GM19372 (cell line): ENCODE results near the gene VAV1.

ENCODE experiments used
- ATAC-seq: cut with Tn5 transposase; IDR thresholded peaks from one replicate; pipeline ENCODE4 v1.9.1; 2021; ENCODE audit warnings: mild to moderate bottlenecking, low read depth, moderate library complexity; ENCODE audit not compliant: unreplicated experiment

Gene VAV1, protein sequence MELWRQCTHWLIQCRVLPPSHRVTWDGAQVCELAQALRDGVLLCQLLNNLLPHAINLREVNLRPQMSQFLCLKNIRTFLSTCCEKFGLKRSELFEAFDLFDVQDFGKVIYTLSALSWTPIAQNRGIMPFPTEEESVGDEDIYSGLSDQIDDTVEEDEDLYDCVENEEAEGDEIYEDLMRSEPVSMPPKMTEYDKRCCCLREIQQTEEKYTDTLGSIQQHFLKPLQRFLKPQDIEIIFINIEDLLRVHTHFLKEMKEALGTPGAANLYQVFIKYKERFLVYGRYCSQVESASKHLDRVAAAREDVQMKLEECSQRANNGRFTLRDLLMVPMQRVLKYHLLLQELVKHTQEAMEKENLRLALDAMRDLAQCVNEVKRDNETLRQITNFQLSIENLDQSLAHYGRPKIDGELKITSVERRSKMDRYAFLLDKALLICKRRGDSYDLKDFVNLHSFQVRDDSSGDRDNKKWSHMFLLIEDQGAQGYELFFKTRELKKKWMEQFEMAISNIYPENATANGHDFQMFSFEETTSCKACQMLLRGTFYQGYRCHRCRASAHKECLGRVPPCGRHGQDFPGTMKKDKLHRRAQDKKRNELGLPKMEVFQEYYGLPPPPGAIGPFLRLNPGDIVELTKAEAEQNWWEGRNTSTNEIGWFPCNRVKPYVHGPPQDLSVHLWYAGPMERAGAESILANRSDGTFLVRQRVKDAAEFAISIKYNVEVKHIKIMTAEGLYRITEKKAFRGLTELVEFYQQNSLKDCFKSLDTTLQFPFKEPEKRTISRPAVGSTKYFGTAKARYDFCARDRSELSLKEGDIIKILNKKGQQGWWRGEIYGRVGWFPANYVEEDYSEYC

DNA sequence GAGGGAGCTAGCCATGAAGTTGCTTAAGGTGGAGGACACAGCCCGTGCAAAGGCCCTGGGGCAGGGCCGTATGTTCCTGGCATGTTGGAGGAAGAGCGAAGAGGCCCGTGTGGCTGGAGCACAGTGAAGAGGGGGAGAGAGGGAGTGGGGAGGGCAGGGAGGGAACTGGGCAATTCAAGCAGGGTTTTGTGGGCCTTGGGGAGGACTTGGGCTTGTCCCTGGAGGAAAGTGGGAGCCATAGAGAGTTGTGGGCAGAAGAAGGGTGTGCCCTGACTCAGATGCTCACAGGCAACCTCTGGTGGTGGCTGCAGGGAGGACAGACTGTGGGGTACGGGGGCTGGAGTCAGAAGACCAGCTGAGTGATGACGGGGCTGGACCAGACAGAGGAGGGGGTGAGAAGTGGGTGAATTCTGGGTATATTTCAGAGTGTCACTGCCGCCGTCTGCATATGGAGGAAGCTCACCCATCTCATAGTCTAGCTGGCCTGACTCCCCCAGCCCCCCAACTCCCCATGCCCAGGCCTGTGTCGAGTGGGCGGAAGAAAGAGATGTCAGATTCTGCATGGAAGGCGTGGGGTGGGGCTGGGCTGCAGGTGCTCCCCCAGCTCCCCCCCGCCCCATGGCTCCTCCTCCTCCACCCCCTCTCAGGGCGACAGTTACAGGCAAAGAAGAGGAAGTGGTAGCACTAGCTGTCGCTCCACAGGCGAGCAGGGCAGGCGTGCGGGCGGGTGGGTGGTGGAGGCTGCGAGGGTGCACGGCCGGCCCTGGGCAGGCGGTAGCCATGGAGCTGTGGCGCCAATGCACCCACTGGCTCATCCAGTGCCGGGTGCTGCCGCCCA, at the start of gene VAV1:
VAV1 (plus strand) TSS at position 681 of the 838 bp plus-strand sequence; CDS start at position 781, 100 bp downstream.
- ATAC-seq = no peak

DNA sequence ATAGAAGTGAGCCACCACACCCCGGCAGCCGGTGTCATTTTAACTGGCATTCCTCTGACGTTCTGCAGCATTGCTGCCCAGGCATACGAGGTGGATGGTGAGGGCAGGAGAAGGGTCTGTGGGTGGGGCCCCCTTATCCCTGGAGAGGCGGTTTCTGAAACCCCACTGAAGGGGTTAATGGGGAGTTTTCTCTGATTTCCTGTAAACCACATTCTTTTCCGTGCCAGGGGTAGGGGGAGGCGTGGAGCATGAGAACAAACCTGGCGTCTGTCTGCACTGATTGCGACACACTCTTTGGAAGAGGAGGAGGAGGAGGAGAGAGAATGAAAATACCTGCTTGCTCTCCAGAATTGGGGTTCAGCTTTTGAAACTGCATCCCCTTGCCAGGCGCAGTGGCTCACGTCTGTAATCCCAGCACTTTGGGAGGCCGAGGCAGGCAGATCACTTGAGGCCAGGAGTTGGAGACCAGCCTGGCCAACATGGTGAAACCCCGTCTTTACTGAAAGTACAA, 49.3 kb upstream of the VAV1 start:
- no peak for ATAC-seq

DNA sequence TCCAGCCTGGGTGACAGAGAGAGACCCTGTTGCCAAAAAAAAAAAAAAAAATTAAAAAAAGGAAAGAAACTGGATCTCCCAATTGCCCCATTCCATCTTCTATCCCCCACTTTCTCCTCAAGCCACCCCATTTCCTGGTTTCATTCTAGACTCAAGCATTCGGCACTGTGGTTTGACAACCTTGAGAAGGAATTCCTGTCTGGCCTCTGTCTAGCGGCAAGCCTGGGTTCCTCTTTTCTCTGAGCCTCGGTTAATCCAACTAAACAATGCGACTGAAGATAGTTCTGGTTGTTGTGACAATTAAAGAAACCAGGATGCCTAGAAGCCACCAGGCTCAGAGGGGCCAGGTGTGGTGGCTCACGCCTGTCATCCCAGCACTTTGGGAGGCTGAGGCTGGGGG, 48.8 kb upstream of the VAV1 start:
- no peak for ATAC-seq

DNA sequence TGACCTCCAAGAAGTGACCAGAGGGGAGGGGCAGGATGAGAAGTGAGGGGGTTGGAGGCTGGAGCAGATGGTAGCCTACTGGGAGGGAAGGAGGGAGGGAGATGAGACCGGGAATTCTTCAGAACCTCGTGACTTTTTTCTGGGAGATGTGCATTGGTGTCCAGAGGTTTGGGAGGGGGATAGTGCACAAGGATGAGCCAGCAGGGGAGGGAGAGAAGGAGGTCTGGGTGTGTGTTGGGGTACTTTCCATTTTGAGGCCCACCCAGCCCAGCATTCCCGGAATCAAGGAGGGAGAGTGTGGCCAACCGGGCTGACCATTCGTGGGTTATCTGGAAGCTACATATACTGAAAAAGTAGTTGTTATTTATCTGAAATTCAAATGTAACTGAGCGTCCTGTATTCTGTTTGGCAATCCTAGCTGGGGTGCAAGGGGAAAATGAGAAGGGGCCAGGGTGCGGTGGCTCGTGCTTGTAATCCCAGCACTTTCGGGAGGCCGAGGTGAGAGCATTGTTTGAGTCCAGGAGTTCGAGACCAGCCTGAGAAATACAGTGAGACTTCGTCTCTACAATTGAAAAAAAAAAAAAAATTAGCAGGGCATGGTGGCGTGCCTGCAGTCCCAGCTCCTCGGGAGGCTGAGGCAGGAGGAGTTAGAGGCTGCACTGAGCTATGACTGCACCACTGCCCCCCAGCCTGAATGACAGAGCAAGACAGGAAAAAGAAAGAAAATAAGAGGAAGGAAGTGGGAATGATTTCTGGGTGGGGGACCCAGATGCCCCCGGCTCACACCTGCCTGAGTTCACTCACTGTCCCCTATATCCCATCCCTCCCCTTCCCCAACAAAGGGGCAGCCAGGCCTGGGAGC, 47.6 kb upstream of the VAV1 start:
- no peak for ATAC-seq

DNA sequence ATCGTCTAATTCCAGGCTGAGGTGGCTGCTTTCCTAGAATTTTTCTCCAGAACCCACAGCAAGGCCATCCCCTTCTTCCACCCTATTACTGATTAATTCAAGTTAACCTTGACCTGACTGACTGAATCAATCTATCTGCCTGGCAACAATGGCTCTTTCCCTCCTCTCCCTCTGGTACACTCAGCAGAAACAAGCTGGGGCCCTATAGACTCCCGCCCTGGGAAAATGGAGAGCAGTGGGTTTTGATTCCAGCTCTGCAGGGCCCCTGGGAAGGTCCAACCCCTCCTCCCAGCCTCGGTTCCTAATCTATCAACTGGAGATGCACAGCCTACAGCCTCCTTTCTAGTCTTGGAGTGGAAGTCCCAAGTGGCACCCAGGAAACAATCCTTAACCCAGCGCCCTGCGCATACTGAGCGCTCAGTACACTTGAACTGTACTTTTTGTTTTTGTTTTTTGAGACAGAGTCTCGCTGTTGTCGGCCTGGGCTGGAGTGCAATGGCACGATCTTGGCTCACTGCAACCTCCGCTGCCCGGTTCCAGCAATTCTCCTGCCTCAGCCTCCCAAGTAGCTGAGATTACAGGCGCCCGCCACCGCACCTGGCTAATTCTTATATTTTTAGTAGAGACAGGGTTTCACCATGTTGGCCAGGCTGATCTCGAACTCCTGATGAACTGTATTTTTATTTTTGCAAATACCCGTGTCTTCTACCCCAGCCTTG, 46.8 kb upstream of the VAV1 start:
- no peak for ATAC-seq

DNA sequence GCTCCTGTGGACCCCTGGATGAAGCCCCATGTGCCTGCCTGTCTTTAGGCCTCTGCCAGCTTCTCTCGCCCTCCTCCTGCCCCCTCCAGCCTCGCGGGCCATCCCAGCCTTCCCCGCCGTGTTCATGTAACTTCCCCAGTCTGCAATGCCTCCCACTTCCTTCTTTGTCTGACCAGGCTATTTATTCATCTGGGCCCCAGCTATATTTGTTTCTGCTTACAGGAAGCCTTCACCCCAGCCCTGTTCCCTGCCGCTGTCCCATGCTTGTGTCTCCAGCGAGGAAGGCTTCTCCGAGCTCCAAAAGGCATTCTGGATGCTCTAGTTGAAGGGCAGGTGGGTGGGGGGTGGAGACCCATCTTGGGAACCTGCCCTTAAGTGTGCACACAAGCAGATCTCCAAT, 44.2 kb upstream of the VAV1 start:
- no peak for ATAC-seq

DNA sequence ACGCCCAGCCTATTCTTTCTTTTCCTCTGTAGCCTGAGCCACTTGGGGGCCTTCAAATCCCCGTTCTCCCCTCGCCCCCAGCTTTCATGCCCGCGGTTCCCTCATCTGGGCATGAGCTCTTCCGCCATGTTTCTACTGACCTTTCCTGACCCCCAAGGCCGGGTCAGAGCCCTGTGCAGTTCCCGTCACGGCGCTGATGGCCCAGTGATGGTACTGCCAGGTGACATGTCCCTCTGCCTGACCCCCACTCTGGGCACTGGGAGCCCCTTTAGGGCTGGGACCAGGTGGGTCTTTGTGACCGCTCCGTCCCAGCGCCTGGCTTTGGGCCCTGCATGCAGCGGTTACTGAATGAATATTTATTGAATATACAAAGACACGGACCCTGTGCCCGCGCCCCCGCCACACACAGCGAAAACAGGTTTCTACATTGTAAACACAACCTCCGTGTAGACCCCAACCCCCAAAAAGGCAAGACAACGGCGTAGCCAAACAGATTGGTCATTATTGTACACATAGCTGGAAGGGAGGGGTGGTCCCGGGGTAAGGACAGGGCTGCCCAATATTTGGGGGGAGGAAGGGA, 42.8 kb upstream of the VAV1 start:
- ATAC-seq = no peak

DNA sequence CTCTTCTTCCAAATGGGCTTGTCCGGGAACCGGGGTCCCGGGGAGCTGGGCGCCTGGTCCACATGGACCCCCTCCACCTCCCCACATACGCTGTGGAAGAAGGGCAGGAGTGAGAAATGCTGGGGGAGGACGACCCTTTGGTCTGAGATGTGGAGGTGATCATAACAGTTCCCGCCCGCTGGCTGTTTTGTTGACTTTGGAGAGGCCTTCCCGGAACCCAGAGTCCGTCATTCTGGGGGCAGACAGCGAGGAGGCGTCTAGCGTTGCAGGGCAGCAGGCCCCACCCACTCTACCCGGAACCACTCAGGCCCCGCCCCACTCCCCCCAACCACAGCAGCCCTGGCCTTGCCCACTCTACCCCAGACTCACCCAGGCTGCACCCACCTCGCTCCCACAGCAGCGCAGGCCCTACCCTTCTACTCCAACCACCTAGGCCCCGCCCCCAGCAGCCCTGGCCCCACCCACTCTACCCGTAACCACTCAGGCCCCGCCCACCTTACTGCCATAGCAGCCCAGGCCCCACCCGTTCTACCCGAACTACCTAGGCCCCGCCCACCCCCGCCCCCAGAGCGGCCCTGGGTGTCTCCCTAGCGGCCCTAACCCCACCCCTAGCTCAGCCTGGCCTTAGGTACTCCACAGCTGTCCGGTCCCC, 42.2 kb upstream of the VAV1 start:
- ATAC-seq = no peak

DNA sequence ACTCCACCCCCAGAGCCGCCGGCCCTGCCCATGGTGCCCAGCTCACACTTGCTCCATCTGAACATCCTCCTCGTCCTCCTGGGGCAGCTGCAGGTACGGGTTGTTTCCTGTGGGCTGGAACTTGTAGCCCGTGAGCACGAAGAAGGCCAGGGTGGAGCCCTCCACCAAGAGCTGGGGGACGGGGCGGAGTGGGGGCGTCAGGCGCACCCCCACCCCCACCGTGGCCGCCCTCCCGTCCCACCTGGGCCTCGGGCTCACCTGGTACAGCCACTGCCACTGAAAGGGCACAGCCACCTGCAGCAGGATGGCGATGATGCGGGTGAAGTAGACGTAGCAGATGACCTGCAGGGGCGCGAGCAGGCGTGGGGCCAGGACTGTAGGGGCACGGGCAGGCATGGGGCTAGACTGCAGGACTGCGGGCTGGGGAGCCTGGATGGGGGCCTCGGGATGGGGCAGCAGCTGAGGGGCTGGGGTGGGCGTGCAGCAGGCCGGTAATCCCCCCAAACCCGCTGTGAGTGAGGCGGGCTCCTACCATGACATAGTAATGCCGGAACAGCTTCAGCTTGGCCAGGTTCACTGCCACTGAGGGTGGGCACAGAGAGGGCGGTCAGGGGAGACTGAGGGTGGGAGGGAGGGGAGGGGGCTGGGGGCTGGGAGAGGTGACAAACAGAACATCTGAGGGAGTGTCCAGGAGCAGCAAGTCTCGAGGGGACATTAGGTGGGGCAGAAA, 41.4 kb upstream of the VAV1 start:
- ATAC-seq = no peak

DNA sequence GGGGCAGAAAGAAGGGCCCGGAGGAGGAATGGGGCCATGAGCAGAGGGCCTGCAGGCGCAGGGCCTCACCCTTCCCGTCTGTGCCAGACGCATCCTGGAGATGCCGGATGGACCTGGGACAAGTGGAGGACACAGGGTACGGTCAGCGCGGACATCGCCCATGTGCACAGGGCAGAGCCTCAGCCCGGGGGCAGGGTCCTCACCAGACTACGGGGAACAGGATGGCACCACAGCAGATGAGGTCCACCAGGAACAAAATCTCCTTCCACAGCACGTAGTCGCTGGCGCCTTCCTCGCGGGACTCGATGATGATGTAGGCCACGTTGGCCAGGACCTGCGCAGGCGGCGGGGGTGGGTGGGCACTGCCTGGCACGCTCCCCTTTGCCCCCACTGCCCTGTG, 40.7 kb upstream of the VAV1 start:
- no peak for ATAC-seq

DNA sequence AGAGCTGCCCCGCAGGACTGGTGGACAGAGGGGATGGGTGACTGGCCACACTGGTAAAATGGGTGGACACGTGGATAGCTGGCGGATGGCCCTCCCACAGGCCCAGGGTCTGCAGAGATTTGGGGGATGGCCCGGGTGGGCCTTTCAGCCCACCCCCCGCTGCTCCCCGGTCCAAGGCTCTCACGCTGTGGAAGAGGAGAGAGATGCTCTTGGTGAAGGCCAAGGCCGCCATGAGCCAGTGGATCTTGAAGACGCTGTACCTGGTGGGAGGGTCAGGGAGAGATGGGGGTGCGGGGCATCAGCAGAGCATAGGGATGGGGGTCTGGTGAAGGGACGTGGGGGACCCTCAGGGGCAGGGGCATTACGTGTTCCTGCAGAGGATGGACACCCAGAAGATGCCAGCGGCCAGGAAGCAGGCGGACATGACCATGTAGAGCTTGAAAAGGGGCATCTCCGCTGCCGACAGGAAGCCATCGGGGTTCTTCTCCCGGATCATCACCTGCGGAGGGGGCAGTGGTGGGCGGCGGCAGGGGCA, 39.6 kb upstream of the VAV1 start:
- ATAC-seq = no peak

DNA sequence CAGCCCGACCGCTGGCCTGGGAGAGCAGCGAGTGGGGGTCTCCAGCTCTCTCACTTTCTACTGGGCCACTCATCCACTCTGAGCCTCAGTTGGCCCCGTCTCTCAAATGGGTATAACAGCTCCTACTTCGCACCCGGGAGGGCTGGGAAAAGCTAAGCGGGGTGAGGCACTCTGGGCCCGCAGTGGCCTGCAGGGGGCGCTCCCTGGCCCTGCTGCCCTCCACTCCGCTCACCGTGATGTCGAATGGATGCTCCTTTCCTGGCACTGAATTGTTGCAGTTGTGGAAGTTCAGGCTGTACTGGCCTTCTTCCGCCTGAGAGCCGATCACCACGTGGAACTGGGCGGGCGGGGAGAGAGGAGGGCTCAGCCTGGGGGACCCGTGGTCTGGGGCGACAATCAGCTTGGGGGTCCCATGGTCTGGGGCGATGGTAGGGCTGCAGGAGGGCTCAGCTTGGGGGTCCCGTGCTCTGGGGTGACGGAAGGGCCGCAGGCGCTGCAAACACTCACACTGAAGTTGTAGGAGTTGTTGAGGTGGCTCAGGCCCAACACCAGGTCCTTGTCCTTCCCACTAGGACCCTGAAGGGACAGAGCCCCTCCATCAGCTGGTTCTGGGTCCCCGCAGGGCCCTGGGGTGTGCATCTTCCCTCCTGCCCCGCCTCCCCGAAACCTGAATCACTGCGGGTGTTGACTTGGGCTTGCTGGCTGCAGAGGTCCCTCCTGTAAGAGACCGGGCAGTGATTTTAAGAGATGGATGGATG, 39.0 kb upstream of the VAV1 start:
- no peak for ATAC-seq

DNA sequence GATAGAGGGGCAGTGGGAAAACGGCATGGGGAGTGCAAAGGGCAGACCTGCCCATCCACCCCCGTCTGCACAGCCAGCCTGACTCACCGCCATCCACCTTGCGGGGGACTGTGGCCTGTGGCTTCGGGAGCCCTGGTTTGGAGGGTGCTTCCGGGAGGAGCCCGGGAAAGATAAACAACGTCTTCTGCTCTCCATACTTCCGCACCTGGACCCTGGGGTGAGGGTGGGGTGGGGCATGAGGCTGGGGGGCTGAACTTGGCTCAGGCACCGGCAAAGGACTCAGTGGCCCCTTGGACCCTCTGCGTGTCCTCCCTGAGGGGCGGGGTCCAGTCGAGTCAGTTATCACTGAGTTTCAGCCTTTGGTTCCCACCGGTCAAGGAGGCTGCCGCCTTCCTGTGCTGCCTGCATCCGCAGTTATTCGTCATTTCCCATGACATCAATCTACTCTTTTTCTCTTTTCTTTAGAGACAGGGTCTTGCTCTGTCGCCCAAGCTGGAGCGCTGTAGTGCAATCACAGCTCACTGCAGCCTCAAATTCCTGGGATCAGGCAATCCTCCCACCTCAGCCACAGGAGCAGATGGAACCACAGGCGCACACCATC, 38.3 kb upstream of the VAV1 start:
- no peak for ATAC-seq

DNA sequence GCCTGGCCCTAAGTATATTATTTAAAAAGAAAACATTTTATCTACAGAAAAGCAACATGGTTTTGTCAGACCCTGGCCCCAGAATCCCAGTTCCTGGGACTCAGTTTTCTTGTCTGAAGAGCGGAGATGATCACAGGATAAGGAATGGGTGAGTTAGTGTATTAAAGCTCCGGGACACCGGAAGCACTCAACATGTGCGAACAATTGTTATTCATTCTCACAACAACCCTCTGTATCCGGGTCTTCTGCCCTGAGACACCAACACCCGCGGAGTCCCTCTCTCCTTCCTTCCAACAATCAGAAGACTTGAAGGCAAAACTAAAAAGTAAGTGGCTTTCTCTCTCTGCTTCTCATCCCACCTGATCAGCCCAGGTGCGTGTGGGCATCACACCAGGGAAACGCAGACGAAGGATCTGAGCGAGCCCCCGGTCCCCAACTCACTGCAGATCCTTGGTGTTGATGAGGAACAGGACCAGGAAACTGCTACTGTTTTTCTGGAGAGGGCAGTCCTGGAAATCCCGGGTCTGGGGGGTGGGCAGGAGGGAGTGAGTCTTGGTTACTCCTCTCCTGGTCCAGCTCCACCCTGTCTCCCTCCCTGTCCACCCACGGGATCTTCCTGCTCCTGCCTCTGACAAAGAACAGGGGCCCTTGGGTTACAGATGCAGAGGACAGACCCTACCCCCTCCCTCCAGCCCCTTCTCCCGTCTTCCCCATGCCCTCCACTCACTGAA, 37.2 kb upstream of the VAV1 start:
- no peak for ATAC-seq

DNA sequence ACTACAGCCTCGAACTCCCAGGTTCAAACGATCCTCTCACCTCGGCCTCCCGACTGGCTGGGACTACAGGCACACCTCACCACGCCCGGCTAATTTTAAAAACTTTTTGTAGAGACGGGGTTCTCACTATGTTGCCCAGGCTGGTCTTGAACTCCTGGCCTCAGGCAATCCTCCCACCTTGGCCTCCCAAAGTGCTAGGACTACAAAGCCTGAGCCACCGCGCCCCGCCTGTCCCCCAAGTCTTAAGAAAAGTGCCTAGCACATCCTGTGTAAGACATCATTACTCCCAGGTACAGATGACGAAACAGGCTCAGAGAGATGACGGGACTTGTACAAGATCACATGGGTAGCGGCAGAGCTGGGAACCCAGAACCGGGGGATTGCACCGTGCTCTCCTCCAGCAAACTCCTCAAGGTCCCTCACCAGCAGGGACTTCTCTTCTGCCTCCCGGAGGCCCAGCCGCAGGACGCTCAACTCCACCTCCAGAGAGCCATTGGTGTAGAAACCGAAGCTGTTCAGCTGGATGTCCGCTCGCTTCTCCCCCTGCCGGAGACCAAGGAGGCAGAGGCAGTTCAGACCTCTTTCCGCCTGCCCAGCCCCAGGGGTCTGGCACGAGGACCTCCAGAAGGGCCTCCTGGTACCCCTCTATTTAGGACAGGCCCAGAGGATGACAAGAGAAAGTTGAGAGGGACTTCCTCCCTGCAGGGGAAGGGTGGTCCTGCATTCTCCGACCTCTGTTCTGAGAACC, 36.2 kb upstream of the VAV1 start:
- no peak for ATAC-seq
